Measurements from ENCODE around the gene MED13L.
A peak's percentile ranks its signal among the peaks of the same experiment; 100 is the strongest.

The MED13L gene

DNA sequence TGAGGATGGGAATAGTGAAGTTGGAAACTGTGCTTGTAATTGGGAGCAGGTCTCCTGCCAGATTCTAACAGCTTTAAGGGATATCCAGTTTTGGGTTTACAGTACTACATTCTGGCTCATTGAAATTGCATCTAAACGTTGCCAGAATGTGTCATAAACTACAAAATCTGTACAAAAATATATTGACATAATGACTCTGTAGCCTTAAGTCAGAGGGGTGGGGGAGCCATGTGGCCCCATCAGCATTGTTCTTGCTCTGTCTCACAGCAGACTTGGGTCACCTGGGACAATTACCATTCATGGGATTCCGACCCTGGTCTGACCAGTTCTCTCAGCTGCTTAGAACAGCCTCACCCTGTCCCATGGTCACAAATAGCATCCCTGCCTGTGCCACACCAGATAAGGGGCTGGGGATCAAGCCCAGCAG, 43.3 kb upstream of the MED13L start:
- Histone ChIP-seq H4K8ac (ENCODE audit: low read depth, low read length) (no peak overlapping the region), H2BK5ac (ENCODE audit: low read length) (no peak overlapping the region), H3K18ac (ENCODE audit: low read length) (no peak overlapping the region), H3K56ac (ENCODE audit: low read length) (no peak overlapping the region), H2BK15ac (replicated peaks; ENCODE audit: low read depth) (no peak overlapping the region), H3K9ac (ENCODE audit: low read length) (no peak overlapping the region), H4K5ac (ENCODE audit: low read length) (no peak overlapping the region), H3K4me2 (ENCODE audit: low read length) (no peak overlapping the region), H3K4me3 (ENCODE audit: low read length) (no peak overlapping the region), H3K4ac (ENCODE audit: low read depth, low read length) (no peak overlapping the region), H3K79me2 (ENCODE audit: control insufficient read depth, insufficient read depth, low read length) (no peaks in the 10 kb centered on the region), H3K4me1 (ENCODE audit: control insufficient read depth, low read depth, low read length) (no peaks in the 10 kb centered on the region), H3K36me3 (ENCODE audit: control insufficient read depth, insufficient read depth, low read length) (no peaks in the 10 kb centered on the region), H3K23ac (ENCODE audit: low read length) (no peak overlapping the region), H3K27ac (ENCODE audit: low read depth, low read length) (no peak overlapping the region), H3K79me1 (ENCODE audit: low read length) (no peaks in the 10 kb centered on the region), H3K27me3 (ENCODE audit: insufficient read depth, low read length, poor library complexity) (no peaks in the 10 kb centered on the region), H2AK5ac (ENCODE audit: low read length) (no peak overlapping the region), H2BK120ac (ENCODE audit: low read depth, low read length) (no peak overlapping the region)
- no peak for DNase-seq
- no CpG with 5 or more reads among the region's 2 CpGs for WGBS (ENCODE audit: extremely low coverage, insufficient coverage, low lambda C conversion rate)

GRCh38 chr12:116319898-116320621, 42.6 kb upstream of the MED13L start:
- no peak overlapping the region for H3K4me3 ChIP-seq (ENCODE audit: low read length)
- H2AK5ac ChIP-seq (ENCODE audit: low read length), result no peak overlapping the region
- no peak overlapping the region for H3K9ac ChIP-seq (ENCODE audit: low read length)
- no peak overlapping the region for H3K27ac ChIP-seq (ENCODE audit: low read depth, low read length)
- no peak overlapping the region for H4K5ac ChIP-seq (ENCODE audit: low read length)
- no peak overlapping the region for H2BK120ac ChIP-seq (ENCODE audit: low read depth, low read length)
- no peaks in the 10 kb centered on the region for H3K79me2 ChIP-seq (ENCODE audit: control insufficient read depth, insufficient read depth, low read length)
- no peak overlapping the region for H3K4ac ChIP-seq (ENCODE audit: low read depth, low read length)
- no peaks in the 10 kb centered on the region for H3K27me3 ChIP-seq (ENCODE audit: insufficient read depth, low read length, poor library complexity)
- H3K79me1 ChIP-seq (ENCODE audit: low read length), result no peaks in the 10 kb centered on the region
- H3K4me1 ChIP-seq (ENCODE audit: control insufficient read depth, low read depth, low read length), result no peaks in the 10 kb centered on the region
- H4K8ac ChIP-seq (ENCODE audit: low read depth, low read length), result no peak overlapping the region
- H3K23ac ChIP-seq (ENCODE audit: low read length), result no peak overlapping the region
- H3K56ac ChIP-seq (ENCODE audit: low read length), result no peak overlapping the region
- no peak for DNase-seq
- no CpG with 5 or more reads among the region's 16 CpGs for WGBS (ENCODE audit: extremely low coverage, insufficient coverage, low lambda C conversion rate)
- H3K18ac ChIP-seq (ENCODE audit: low read length), result no peak overlapping the region
- H2BK15ac ChIP-seq (replicated peaks; ENCODE audit: low read depth), result no peak overlapping the region
- H3K36me3 ChIP-seq (ENCODE audit: control insufficient read depth, insufficient read depth, low read length), result no peaks in the 10 kb centered on the region
- no peak overlapping the region for H2BK5ac ChIP-seq (ENCODE audit: low read length)
- no peak overlapping the region for H3K4me2 ChIP-seq (ENCODE audit: low read length)

GRCh38 chr12:116319233-116319897, 41.9 kb upstream of the MED13L start:
- no peak overlapping the region for H3K27ac ChIP-seq (ENCODE audit: low read depth, low read length)
- no peaks in the 10 kb centered on the region for H3K36me3 ChIP-seq (ENCODE audit: control insufficient read depth, insufficient read depth, low read length)
- no peak overlapping the region for H2BK120ac ChIP-seq (ENCODE audit: low read depth, low read length)
- no peak overlapping the region for H3K23ac ChIP-seq (ENCODE audit: low read length)
- H3K9ac ChIP-seq (ENCODE audit: low read length), result no peak overlapping the region
- no peaks in the 10 kb centered on the region for H3K79me2 ChIP-seq (ENCODE audit: control insufficient read depth, insufficient read depth, low read length)
- no peak overlapping the region for H4K8ac ChIP-seq (ENCODE audit: low read depth, low read length)
- no peak overlapping the region for H3K18ac ChIP-seq (ENCODE audit: low read length)
- no peaks in the 10 kb centered on the region for H3K27me3 ChIP-seq (ENCODE audit: insufficient read depth, low read length, poor library complexity)
- H3K79me1 ChIP-seq (ENCODE audit: low read length), result no peaks in the 10 kb centered on the region
- no peak overlapping the region for H2BK15ac ChIP-seq (replicated peaks; ENCODE audit: low read depth)
- no peak overlapping the region for H2AK5ac ChIP-seq (ENCODE audit: low read length)
- no peak overlapping the region for H4K5ac ChIP-seq (ENCODE audit: low read length)
- no peak overlapping the region for H2BK5ac ChIP-seq (ENCODE audit: low read length)
- DNase-seq, result no peak
- H3K4me1 ChIP-seq (ENCODE audit: control insufficient read depth, low read depth, low read length), result no peaks in the 10 kb centered on the region
- H3K4me3 ChIP-seq (ENCODE audit: low read length), result no peak overlapping the region
- H3K4ac ChIP-seq (ENCODE audit: low read depth, low read length), result no peak overlapping the region
- H3K4me2 ChIP-seq (ENCODE audit: low read length), result no peak overlapping the region
- H3K56ac ChIP-seq (ENCODE audit: low read length), result no peak overlapping the region
- WGBS (ENCODE audit: extremely low coverage, insufficient coverage, low lambda C conversion rate), result no CpG with 5 or more reads among the region's 14 CpGs

DNA sequence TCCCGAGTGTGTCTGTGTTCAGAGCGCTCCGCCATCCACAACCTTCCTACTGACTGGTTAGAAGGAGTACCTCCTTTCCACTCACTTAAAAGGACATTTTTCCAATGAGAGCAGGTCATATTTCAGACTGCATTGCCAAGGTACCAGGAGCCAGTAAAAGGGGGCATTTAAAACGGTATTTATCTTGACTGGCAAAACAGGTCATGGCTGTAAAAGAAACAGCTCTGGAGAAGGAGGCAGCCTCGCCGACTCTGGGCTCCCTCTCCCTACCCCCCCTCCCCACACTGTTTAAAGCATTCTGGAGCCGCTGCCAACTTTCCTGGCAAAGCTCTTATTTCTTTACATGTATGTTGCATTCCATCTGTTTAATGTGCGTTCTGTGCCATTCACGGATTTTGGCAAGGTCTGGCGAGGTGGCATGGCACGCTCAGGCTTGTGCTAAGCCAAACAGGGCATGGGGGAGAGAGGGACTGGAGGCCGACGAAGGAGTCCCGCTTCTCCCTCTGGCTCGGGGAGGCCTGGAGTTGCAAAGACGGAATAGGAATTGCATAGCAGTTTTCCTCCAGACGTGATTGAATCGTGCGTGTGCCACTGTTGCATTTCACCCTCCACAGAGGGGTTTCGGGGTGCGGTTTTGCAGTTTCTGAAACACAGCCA, 41.2 kb upstream of the MED13L start:
- Histone ChIP-seq H3K27ac (ENCODE audit: low read depth, low read length) (no peak overlapping the region), H3K9ac (ENCODE audit: low read length) (no peak overlapping the region), H2BK5ac (ENCODE audit: low read length) (no peak overlapping the region), H3K79me1 (ENCODE audit: low read length) (no peaks in the 10 kb centered on the region), H3K4ac (ENCODE audit: low read depth, low read length) (no peak overlapping the region), H3K18ac (ENCODE audit: low read length) (no peak overlapping the region), H3K36me3 (ENCODE audit: control insufficient read depth, insufficient read depth, low read length) (no peaks in the 10 kb centered on the region), H2BK120ac (ENCODE audit: low read depth, low read length) (no peak overlapping the region), H4K8ac (ENCODE audit: low read depth, low read length) (no peak overlapping the region), H3K4me1 (ENCODE audit: control insufficient read depth, low read depth, low read length) (no peaks in the 10 kb centered on the region), H3K4me2 (ENCODE audit: low read length) (no peak overlapping the region), H4K5ac (ENCODE audit: low read length) (no peak overlapping the region), H3K4me3 (ENCODE audit: low read length) (no peak overlapping the region), H2AK5ac (ENCODE audit: low read length) (no peak overlapping the region), H3K23ac (ENCODE audit: low read length) (peak overlapping the region; percentile 18), H2BK15ac (replicated peaks; ENCODE audit: low read depth) (no peak overlapping the region), H3K79me2 (ENCODE audit: control insufficient read depth, insufficient read depth, low read length) (no peaks in the 10 kb centered on the region), H3K56ac (ENCODE audit: low read length) (no peak overlapping the region), H3K27me3 (ENCODE audit: insufficient read depth, low read length, poor library complexity) (no peaks in the 10 kb centered on the region)
- WGBS (ENCODE audit: extremely low coverage, insufficient coverage, low lambda C conversion rate), result no CpG with 5 or more reads among the region's 21 CpGs
- no peak for DNase-seq

DNA sequence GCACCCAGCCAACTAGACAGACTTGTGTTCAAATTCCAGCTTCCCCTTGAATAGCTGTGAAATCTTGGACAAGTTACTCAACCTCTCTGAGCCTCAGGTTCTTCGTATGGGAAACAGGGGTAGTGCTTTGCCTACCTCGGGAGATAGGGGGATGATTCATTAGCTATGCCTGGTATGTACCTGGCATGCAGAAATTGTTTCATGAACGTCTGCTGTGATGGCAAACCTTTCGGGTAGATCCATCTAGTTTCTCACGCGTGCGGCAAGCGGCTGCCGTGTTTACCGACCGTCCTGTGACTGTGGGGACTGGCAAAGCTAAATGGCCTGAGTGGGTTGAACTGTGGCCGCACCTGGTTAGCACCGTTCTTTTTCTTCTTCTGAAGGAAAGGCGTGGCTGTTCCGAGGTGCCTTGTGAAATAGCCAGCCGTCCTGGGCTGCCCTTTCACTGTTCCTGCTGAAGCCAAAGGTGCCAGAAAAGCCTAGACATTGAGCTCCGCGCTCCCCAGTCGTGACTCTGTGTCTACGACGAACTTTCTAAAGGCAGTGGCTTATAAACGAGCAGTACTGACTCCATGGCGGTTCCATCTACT, 40.6 kb upstream of the MED13L start:
- no peaks in the 10 kb centered on the region for H3K36me3 ChIP-seq (ENCODE audit: control insufficient read depth, insufficient read depth, low read length)

More for the DNA sequence above, 40.6 kb upstream of the MED13L start:
- Histone ChIP-seq H3K27ac (ENCODE audit: low read depth, low read length) (no peak overlapping the region), H2BK5ac (ENCODE audit: low read length) (no peak overlapping the region), H3K4ac (ENCODE audit: low read depth, low read length) (no peak overlapping the region), H3K9ac (ENCODE audit: low read length) (no peak overlapping the region), H2BK120ac (ENCODE audit: low read depth, low read length) (no peak overlapping the region), H3K79me1 (ENCODE audit: low read length) (no peaks in the 10 kb centered on the region), H4K8ac (ENCODE audit: low read depth, low read length) (no peak overlapping the region), H3K56ac (ENCODE audit: low read length) (no peak overlapping the region), H3K79me2 (ENCODE audit: control insufficient read depth, insufficient read depth, low read length) (no peaks in the 10 kb centered on the region), H3K4me1 (ENCODE audit: control insufficient read depth, low read depth, low read length) (no peaks in the 10 kb centered on the region), H2AK5ac (ENCODE audit: low read length) (no peak overlapping the region), H3K27me3 (ENCODE audit: insufficient read depth, low read length, poor library complexity) (no peaks in the 10 kb centered on the region), H3K18ac (ENCODE audit: low read length) (no peak overlapping the region), H2BK15ac (replicated peaks; ENCODE audit: low read depth) (no peak overlapping the region), H4K5ac (ENCODE audit: low read length) (no peak overlapping the region), H3K23ac (ENCODE audit: low read length) (peak overlapping the region; percentile 18), H3K4me3 (ENCODE audit: low read length) (no peak overlapping the region), H3K4me2 (ENCODE audit: low read length) (no peak overlapping the region)
- WGBS (ENCODE audit: extremely low coverage, insufficient coverage, low lambda C conversion rate), result no CpG with 5 or more reads among the region's 23 CpGs
- DNase-seq, result no peak
